GM12878 (cell line): Measurements from ENCODE around the gene MARCHF2. TPM values are rescaled to one million over a fixed set of nuclear protein-coding genes. Genes with fewer than 3 reads are reported as not detected.

Source experiments
- ATAC-seq: fragments of 200-7000 bp; cut with Tn5 transposase; 3 replicates; pipeline ENCODE4 v1.9.1; 2020; ENCODE audit warnings: mild to moderate bottlenecking, moderate library complexity
- BruUV-seq: library from RNA; stranded (reverse); fragments of 400-500 nt; replicated peaks from 2 replicates; lab custom pipeline; 2021; lab: Mats Ljungman, UMichigan
- CTCF ChIA-PET: fragments of 300-600 bp; sonication (Branson Sonifier 250); formaldehyde crosslinking; extraction: SDS; loops from one replicate; lab custom pipeline; 2021; ENCODE audit warnings: inconsistent platforms; lab: Yijun Ruan, JAX
- POLR2A ChIA-PET: fragments of 350-600 bp; formaldehyde crosslinking; extraction: SDS; loops from one replicate; lab custom pipeline; 2021; ENCODE audit warnings: inconsistent platforms; lab: Charles Lee
- RAD21 ChIA-PET: fragments of 300-600 bp; sonication (Branson Sonifier 250); formaldehyde crosslinking; loops from one replicate; lab custom pipeline; 2023; ENCODE audit warnings: antibody characterized with exemption; ENCODE audit not compliant: unreplicated experiment; lab: Charles Lee
- SMC1A ChIA-PET: fragments of 300-600 bp; sonication (Branson Sonifier 250); formaldehyde crosslinking; loops from one replicate; lab custom pipeline; 2023; ENCODE audit not compliant: unreplicated experiment, uncharacterized antibody; lab: Charles Lee
- DNase-seq: peaks from one replicate; pipeline ENCODE4 v3.0.0-alpha.2; 2011; ENCODE audit warnings: low read depth, low spot score
- FAIRE-seq: peaks from 3 replicates; lab custom pipeline; 2011; peaks lifted over from hg19 to GRCh38; lab: Jason Lieb, UNC
- H2AFZ ChIP-seq: 2 replicates; pipeline ENCODE4 v1.6.0; 2011; ENCODE audit warnings: low read depth, low read length, control low read depth; ENCODE audit not compliant: control insufficient read depth
- H3K27ac ChIP-seq: 2 replicates; pipeline ENCODE4 v1.5.1; 2011; ENCODE audit warnings: control low read depth; ENCODE audit not compliant: control insufficient read depth, insufficient read depth
- H3K27me3 ChIP-seq, 2 experiments: replicated peaks in 1 of 2; 2 replicates each; pipeline versions ENCODE4 v1.6.0 to v1.6.1; 2011; ENCODE audit warnings: low read length in 1 of 2; ENCODE audit not compliant: control insufficient read depth in 2 of 2, insufficient read depth in 2 of 2
- H3K36me3 ChIP-seq, 2 experiments: 2 replicates each; pipeline ENCODE4 v1.5.1; 2011; ENCODE audit warnings: low read length in 1 of 2; ENCODE audit not compliant: control insufficient read depth in 2 of 2, insufficient read depth in 2 of 2
- H3K4me1 ChIP-seq: 2 replicates; pipeline ENCODE4 v1.6.1; 2011; ENCODE audit warnings: mild to moderate bottlenecking, low read length, moderate library complexity, mixed read lengths; ENCODE audit not compliant: control insufficient read depth, insufficient read depth
- H3K4me2 ChIP-seq: 2 replicates; pipeline ENCODE4 v1.6.0; 2011; ENCODE audit warnings: control low read depth; ENCODE audit not compliant: control insufficient read depth, insufficient read depth
- H3K4me3 ChIP-seq: fragments of 200-600 bp; sonication (generic); 2 replicates; pipeline ENCODE4 v1.5.1; 2016
- H3K79me2 ChIP-seq: 2 replicates; pipeline ENCODE4 v1.6.0; 2011; ENCODE audit warnings: low read length; ENCODE audit not compliant: control insufficient read depth, insufficient read depth
- H3K9ac ChIP-seq: 2 replicates; pipeline ENCODE4 v1.8.0; 2011; ENCODE audit warnings: low read length, control low read depth, mixed read lengths; ENCODE audit not compliant: control insufficient read depth, insufficient read depth
- H3K9me3 ChIP-seq: replicated peaks from 3 replicates; pipeline ENCODE4 v1.5.1; 2011; ENCODE audit warnings: mild to moderate bottlenecking, low read length; ENCODE audit not compliant: control insufficient read depth, insufficient read depth
- H4K20me1 ChIP-seq: 2 replicates; pipeline ENCODE4 v1.6.0; 2011; ENCODE audit not compliant: control insufficient read depth, insufficient read depth
- BCL3 ChIP-seq: IDR thresholded peaks from 2 replicates; pipeline ENCODE4 v1.6.1; 2011; ENCODE audit warnings: borderline replicate concordance, low read depth, mild to moderate bottlenecking, moderate library complexity, low read length; ENCODE audit not compliant: insufficient read depth, poor library complexity, severe bottlenecking
- BHLHE40 ChIP-seq, 2 experiments: fragments of 450-650 bp in 1 of 2; IDR thresholded peaks; 2 replicates each; pipeline ENCODE4 v1.6.1; 2011 to 2017; ENCODE audit warnings: low read depth in 2 of 2, borderline replicate concordance in 1 of 2, improper control_type of control experiment in 1 of 2, low read length in 1 of 2, mild to moderate bottlenecking in 1 of 2
- CHD4 ChIP-seq: fragments of 200-600 bp; sonication (generic); IDR thresholded peaks from 2 replicates; pipeline ENCODE4 v1.6.1; 2016; ENCODE audit warnings: mild to moderate bottlenecking
- HSF1 ChIP-seq: fragments of 150-350 bp; IDR thresholded peaks from 2 replicates; pipeline ENCODE4 v1.6.1; 2014; ENCODE audit warnings: mild to moderate bottlenecking, low read depth, low read length
- PRDM15 ChIP-seq: fragments of 450-650 bp; formaldehyde crosslinking; IDR thresholded peaks from 2 replicates; pipeline ENCODE4 v1.4.0; 2020; ENCODE audit warnings: mild to moderate bottlenecking, moderate library complexity
- STAT3 ChIP-seq: IDR thresholded peaks from 2 replicates; pipeline ENCODE4 v1.6.1; 2011; ENCODE audit warnings: low read depth, low read length, improper control_type of control experiment
- WGBS: methylation state at CpG from one replicate; pipeline ENCODE4 v1.1.6; 2016; ENCODE audit warnings: low lambda C conversion rate; ENCODE audit not compliant: insufficient replicate concordance, insufficient coverage; ENCODE audit errors: missing lambda C conversion rate; 5-methylcytosine and 5-hydroxymethylcytosine counted together
- in situ Hi-C: fragments of 300-500 bp; cut with MboI; formaldehyde crosslinking; loops from 9 replicates; pipeline ENCODE4 v1.14.3; 2018; ENCODE audit warnings: mixed read lengths
- intact Hi-C: fragments of 100-400 bp; cut with micrococcal nuclease; formaldehyde crosslinking; loops from one replicate; pipeline ENCODE4 v1.14.2; 2022; ENCODE audit not compliant: unreplicated experiment
- polyA plus RNA-seq, 11 experiments: library from polyadenylated mRNA; depleted of rRNA in 4 of 11; unstranded in 6 of 11; stranded (reverse) in 5 of 11; fragments of >200 nt; fragmentation: Nextera tagmentation in 4 of 11; fragmentation: Illumina TruSeq in 1 of 11; extraction: Ambion mirVana in 4 of 11; extraction: Trizol in 1 of 11; gene quantifications; 1 replicate in 1 of 11; 2 replicates in 10 of 11; pipeline versions ENCODE4 v1.2.1 to v1.2.3, GENCODE V29; 2011 to 2016; ENCODE audit warnings: inconsistent platforms in 2 of 11, missing spikeins in 2 of 11, low read depth in 1 of 11
- total RNA-seq, 4 experiments: library from RNA; depleted of rRNA in 3 of 4; stranded (reverse); fragments of >200 nt in 3 of 4; fragmentation: Illumina TruSeq in 1 of 4; extraction: Trizol in 1 of 4; gene quantifications; 2 replicates each; pipeline versions ENCODE4 v1.2.1 to v1.2.3, GENCODE V29; 2013 to 2021

The MARCHF2 gene
- total and polyA plus RNA-seq, 10 of the 15 experiments (the other 5 are each of a cell fraction or from before 2014, with no cell fraction given): 1.6 to 30.3 (median 10.8) TPM

- Histone ChIP-seq H3K4me2 (no peak overlapping the region), H3K79me2 (no peaks in the 10 kb centered on the region), H3K9me3 (no peaks in the 10 kb centered on the region), H3K27ac (no peak overlapping the region), H3K4me3 (no peak overlapping the region), H3K9ac (no peak overlapping the region), H3K4me1 (no peaks in the 10 kb centered on the region), H3K36me3 (no peaks in the 10 kb centered on the region), H4K20me1 (no peaks in the 10 kb centered on the region)
- no peak for FAIRE-seq
- BruUV-seq: no TSS peak
- 82% methylated on average over 7 of the region's 7 CpGs for WGBS
- intact Hi-C loops: no loop called here
- no peak for DNase-seq
- in situ Hi-C loops: no loop called here
- ChIA-PET SMC1A (no interaction called here), CTCF (interaction anchor here (1.0 kb wide), 1 partner anchor 79 kb away, joined by 3 read pairs; no protein-coding TSS in a partner anchor)
- ATAC-seq: no peak
- TF ChIP-seq PRDM15 (CRISPR knock-in tag) (no peak), BHLHE40 (IDR thresholded peaks at IDR 0.05; ENCODE audit: borderline replicate concordance in 1 of 2, low read depth in 2 of 2, low read length in 1 of 2) (no peak), STAT3 (no peak), CHD4 (no peak), HSF1 (no peak), BCL3 (no peak)
- TF ChIP-seq, all 136 proteins: peak for 0
- ChIA-PET RAD21 (no interaction called here), POLR2A (no interaction called here)
- H2AFZ ChIP-seq: no peak overlapping the region
- H3K27me3 ChIP-seq: no peaks in the 10 kb centered on the region
Measured at GRCh38 chr19:8426283-8426682, 13.2 kb downstream of the MARCHF2 start.
